ENCODE data around the gene MALRD1. TPM values are rescaled to one million over a fixed set of nuclear protein-coding genes. Genes with fewer than 3 reads are reported as not detected.
"Not testable (repeated sequence)": the region's sequence is repeated elsewhere in the genome, so short reads cannot be mapped to it uniquely, and the experiment has no call there.

Gene MALRD1
- total and polyA plus RNA-seq, 2 experiments from 2014 or later, result 17.8 to 52.6 TPM

DNA sequence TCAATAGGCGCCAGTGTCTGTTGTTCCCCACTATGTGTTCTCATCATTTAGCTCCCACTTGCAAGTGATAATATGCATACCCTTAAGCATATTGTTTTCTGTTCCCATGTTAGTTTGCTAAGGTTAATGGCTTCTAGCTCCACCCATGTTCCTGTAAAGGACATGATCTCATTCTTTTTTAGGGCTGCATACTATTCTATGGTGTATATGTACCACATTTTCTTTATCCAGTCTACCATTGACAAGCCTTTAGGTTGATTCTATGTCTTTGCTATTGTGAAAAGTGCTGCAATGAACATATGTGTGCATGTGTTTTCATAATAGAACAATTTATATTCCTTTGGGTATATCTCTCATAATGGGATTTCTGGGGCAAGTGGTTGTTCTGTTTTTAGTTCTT is 689.8 kb downstream of the MALRD1 start:
- H3K27ac ChIP-seq, result no peak overlapping the region
- WGBS (ENCODE audit: low lambda C conversion rate, missing lambda C conversion rate), result 100% methylated on average over 1 of the region's 1 CpG
- no peaks in the 10 kb centered on the region for H3K4me1 ChIP-seq (ENCODE audit: insufficient read depth)
- no peaks in the 10 kb centered on the region for H3K9me3 ChIP-seq (ENCODE audit: low read depth)
- no peak overlapping the region for H3K4me3 ChIP-seq
- H4K20me1 ChIP-seq (ENCODE audit: insufficient read depth, poor library complexity, severe bottlenecking), result no peaks in the 10 kb centered on the region
- TF ChIP-seq EZH2 (IDR thresholded peaks at IDR 0.05; ENCODE audit: borderline replicate concordance), result no peak
- no peak for TF ChIP-seq EZH2phosphoT487 (IDR thresholded peaks at IDR 0.05; ENCODE audit: low read depth, severe bottlenecking, unreplicated experiment)
- TF ChIP-seq, protein P1, sequence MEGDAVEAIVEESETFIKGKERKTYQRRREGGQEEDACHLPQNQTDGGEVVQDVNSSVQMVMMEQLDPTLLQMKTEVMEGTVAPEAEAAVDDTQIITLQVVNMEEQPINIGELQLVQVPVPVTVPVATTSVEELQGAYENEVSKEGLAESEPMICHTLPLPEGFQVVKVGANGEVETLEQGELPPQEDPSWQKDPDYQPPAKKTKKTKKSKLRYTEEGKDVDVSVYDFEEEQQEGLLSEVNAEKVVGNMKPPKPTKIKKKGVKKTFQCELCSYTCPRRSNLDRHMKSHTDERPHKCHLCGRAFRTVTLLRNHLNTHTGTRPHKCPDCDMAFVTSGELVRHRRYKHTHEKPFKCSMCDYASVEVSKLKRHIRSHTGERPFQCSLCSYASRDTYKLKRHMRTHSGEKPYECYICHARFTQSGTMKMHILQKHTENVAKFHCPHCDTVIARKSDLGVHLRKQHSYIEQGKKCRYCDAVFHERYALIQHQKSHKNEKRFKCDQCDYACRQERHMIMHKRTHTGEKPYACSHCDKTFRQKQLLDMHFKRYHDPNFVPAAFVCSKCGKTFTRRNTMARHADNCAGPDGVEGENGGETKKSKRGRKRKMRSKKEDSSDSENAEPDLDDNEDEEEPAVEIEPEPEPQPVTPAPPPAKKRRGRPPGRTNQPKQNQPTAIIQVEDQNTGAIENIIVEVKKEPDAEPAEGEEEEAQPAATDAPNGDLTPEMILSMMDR (IDR thresholded peaks at IDR 0.05; ENCODE audit: poor library complexity), result no peak
- H3K27me3 ChIP-seq, result no peaks in the 10 kb centered on the region
- no peaks in the 10 kb centered on the region for H3K79me2 ChIP-seq
- no peaks in the 10 kb centered on the region for H3K36me3 ChIP-seq (replicated peaks; ENCODE audit: insufficient read depth, low read depth)
- H2AFZ ChIP-seq, result no peak overlapping the region
- H3K4me2 ChIP-seq, result no peak overlapping the region
- H3K9me2 ChIP-seq (replicated peaks; ENCODE audit: insufficient read depth), result no peaks in the 10 kb centered on the region
- no peak for DNase-seq (ENCODE audit: low spot score)

- H3K27me3 ChIP-seq; DNase-seq (ENCODE audit: low spot score); H2AFZ ChIP-seq; H3K9me3 ChIP-seq (ENCODE audit: low read depth); H3K36me3 ChIP-seq (replicated peaks; ENCODE audit: insufficient read depth, low read depth); H3K27ac ChIP-seq; H3K4me2 ChIP-seq; H4K20me1 ChIP-seq (ENCODE audit: insufficient read depth, poor library complexity, severe bottlenecking); H3K79me2 ChIP-seq; H3K4me1 ChIP-seq (ENCODE audit: insufficient read depth); H3K9me2 ChIP-seq (replicated peaks; ENCODE audit: insufficient read depth); H3K4me3 ChIP-seq: not testable (repeated sequence)
- WGBS (ENCODE audit: low lambda C conversion rate, missing lambda C conversion rate), result 96% methylated on average over 7 of the region's 7 CpGs
Measured at GRCh38 chr10:19739232-19739631, 690.6 kb downstream of the MALRD1 start.

DNA sequence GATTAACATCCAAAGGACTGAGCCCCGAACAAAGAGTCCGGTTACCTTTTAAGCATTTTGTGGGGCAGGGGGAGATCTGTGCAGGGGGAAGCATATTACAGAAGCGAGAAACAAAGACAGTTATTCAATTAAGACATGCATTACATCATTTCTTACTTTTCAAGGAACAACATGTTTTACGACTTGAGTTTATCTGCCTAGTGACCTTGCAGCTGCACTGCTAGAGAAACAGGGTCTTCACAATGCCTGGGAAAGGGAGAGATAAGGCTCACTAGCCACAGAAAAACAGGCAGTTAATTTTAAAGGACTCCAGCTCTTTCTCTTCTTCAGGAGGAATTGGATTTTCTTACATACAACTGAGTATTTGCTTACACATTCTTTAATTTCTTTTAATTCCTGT is 693.5 kb downstream of the MALRD1 start:
- H3K79me2 ChIP-seq; H3K4me3 ChIP-seq; H3K9me3 ChIP-seq (ENCODE audit: low read depth); DNase-seq (ENCODE audit: low spot score); H4K20me1 ChIP-seq (ENCODE audit: insufficient read depth, poor library complexity, severe bottlenecking); H3K9me2 ChIP-seq (replicated peaks; ENCODE audit: insufficient read depth); H2AFZ ChIP-seq; H3K27ac ChIP-seq; H3K27me3 ChIP-seq; H3K4me1 ChIP-seq (ENCODE audit: insufficient read depth); H3K4me2 ChIP-seq; H3K36me3 ChIP-seq (replicated peaks; ENCODE audit: insufficient read depth, low read depth): not testable (repeated sequence)
- WGBS (ENCODE audit: low lambda C conversion rate, missing lambda C conversion rate), result 47% methylated on average over 4 of the region's 4 CpGs

DNA sequence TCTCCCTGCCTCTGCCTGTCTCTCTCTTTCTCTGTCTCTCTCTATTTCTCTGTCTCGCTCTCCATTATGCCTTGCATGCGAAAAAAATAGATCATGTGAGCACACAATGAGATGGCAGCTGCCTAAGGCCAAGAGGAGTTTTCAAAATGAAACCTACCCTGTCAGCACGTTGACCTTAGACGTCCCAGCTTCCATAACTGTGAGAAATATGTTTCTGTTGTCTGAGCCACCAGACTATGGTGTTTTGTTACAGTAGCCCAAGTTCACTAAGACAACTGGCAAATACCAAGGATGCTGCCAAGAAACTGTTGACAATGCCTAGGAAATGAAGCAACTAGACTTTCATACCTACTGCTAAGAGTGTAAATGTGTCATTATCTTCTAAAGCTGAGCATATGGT is 697.1 kb downstream of the MALRD1 start:
- Histone ChIP-seq H3K9me2 (replicated peaks; ENCODE audit: insufficient read depth) (no peaks in the 10 kb centered on the region), H3K4me1 (ENCODE audit: insufficient read depth) (no peaks in the 10 kb centered on the region), H3K36me3 (replicated peaks; ENCODE audit: insufficient read depth, low read depth) (no peaks in the 10 kb centered on the region), H3K27ac (no peak overlapping the region), H3K79me2 (no peaks in the 10 kb centered on the region), H2AFZ (no peak overlapping the region), H3K27me3 (no peaks in the 10 kb centered on the region), H3K4me3 (no peak overlapping the region), H4K20me1 (ENCODE audit: insufficient read depth, poor library complexity, severe bottlenecking) (no peaks in the 10 kb centered on the region), H3K9me3 (ENCODE audit: low read depth) (no peaks in the 10 kb centered on the region), H3K4me2 (no peak overlapping the region)
- no peak for TF ChIP-seq EZH2phosphoT487 (IDR thresholded peaks at IDR 0.05; ENCODE audit: low read depth, severe bottlenecking, unreplicated experiment)
- no peak for TF ChIP-seq EZH2 (IDR thresholded peaks at IDR 0.05; ENCODE audit: borderline replicate concordance)
- TF ChIP-seq, protein P1 (IDR thresholded peaks at IDR 0.05; ENCODE audit: poor library complexity), result no peak
- DNase-seq (ENCODE audit: low spot score), result no peak
- WGBS (ENCODE audit: low lambda C conversion rate, missing lambda C conversion rate), result 91% methylated on average over 4 of the region's 4 CpGs
